K562 (cell line): ENCODE results near the gene NRIP2. TPM values are rescaled to one million over a fixed set of nuclear protein-coding genes. Genes with fewer than 3 reads are reported as not detected.

Experiments
- ATAC-seq: fragments of 200-7000 bp; cut with Tn5 transposase; 3 replicates; pipeline ENCODE4 v1.9.1; 2020; ENCODE audit warnings: moderate library complexity
- BruUV-seq: library from RNA; stranded (reverse); fragments of 400-500 nt; replicated peaks from 2 replicates; lab custom pipeline; 2021; lab: Mats Ljungman, UMichigan
- CTCF ChIA-PET: fragments of 300-600 bp; formaldehyde crosslinking; extraction: SDS; loops from one replicate; lab custom pipeline; 2021; ENCODE audit warnings: low intra/inter-chr PET ratio; lab: Yijun Ruan, JAX
- POLR2A ChIA-PET: fragments of 300-600, 350-650 bp; sonication (Branson Sonifier 250); formaldehyde crosslinking; extraction: SDS; loops from one replicate; lab custom pipeline; 2021; ENCODE audit warnings: antibody characterized with exemption, inconsistent platforms; lab: Yijun Ruan, JAX
- DNase-seq, 4 experiments: peaks; one replicate each; pipeline versions ENCODE4 v3.0.0 to v3.0.0-alpha.2; 2011 to 2018; ENCODE audit warnings: low spot score in 3 of 4, mixed read lengths in 3 of 4; ENCODE audit errors: extremely low read depth in 1 of 4
- FAIRE-seq: peaks from 2 replicates; lab custom pipeline; 2011; peaks lifted over from hg19 to GRCh38; lab: Jason Lieb, UNC
- H2AFZ ChIP-seq: 2 replicates; pipeline ENCODE4 v1.6.0; 2011; ENCODE audit warnings: low read depth, low read length, control low read depth, inconsistent platforms
- H3K27ac ChIP-seq: fragments of 200-600 bp; 3 replicates; pipeline ENCODE4 v1.8.0; 2011; ENCODE audit warnings: low read depth, mild to moderate bottlenecking, control low read depth, inconsistent platforms, low read length, moderate library complexity, mixed read lengths; ENCODE audit errors: extremely low read depth
- H3K27me3 ChIP-seq, 2 experiments: fragments of 300-600 bp in 1 of 2; 2 replicates in 1 of 2; 3 replicates in 1 of 2; pipeline versions ENCODE4 v1.6.0 to v1.8.0; 2011; ENCODE audit warnings: inconsistent platforms in 2 of 2, low read length in 2 of 2, mild to moderate bottlenecking in 1 of 2, mixed read lengths in 1 of 2, moderate library complexity in 1 of 2; ENCODE audit not compliant: control insufficient read depth in 2 of 2, insufficient read depth in 2 of 2
- H3K36me3 ChIP-seq: fragments of 300-600 bp; 3 replicates; pipeline ENCODE4 v1.8.0; 2011; ENCODE audit warnings: mild to moderate bottlenecking, low read length, inconsistent platforms; ENCODE audit not compliant: control insufficient read depth, insufficient read depth
- H3K4me1 ChIP-seq, 2 experiments: fragments of 200-600 bp in 1 of 2; replicated peaks in 1 of 2; 2 replicates in 1 of 2; 3 replicates in 1 of 2; pipeline versions ENCODE4 v1.5.1 to v1.8.0; 2011; ENCODE audit warnings: inconsistent platforms in 2 of 2, low read length in 2 of 2, mild to moderate bottlenecking in 1 of 2, mixed read lengths in 1 of 2, moderate library complexity in 1 of 2; ENCODE audit not compliant: control insufficient read depth in 2 of 2, insufficient read depth in 2 of 2
- H3K4me2 ChIP-seq: 2 replicates; pipeline ENCODE4 v1.6.1; 2011; ENCODE audit warnings: low read length, control low read depth, inconsistent platforms, mixed read lengths; ENCODE audit not compliant: insufficient read depth
- H3K4me3 ChIP-seq: fragments of 200-600 bp; sonication (generic), shearing (Covaris generic); 2 replicates; pipeline ENCODE4 v1.5.1; 2016; ENCODE audit warnings: control low read depth, inconsistent platforms
- H3K79me2 ChIP-seq: fragments of 200-600 bp; 3 replicates; pipeline ENCODE4 v1.8.0; 2011; ENCODE audit warnings: low read length, inconsistent platforms; ENCODE audit not compliant: control insufficient read depth, insufficient read depth
- H3K9ac ChIP-seq, 2 experiments: 2 replicates each; pipeline versions ENCODE4 v1.6.0 to v1.6.1; 2011; ENCODE audit warnings: low read depth in 2 of 2, low read length in 2 of 2, control low read depth in 1 of 2, inconsistent platforms in 1 of 2, mild to moderate bottlenecking in 1 of 2, mixed read lengths in 1 of 2; ENCODE audit not compliant: insufficient read depth in 1 of 2
- H3K9me1 ChIP-seq: one replicate; pipeline ENCODE4 v1.6.0; 2011; ENCODE audit warnings: inconsistent platforms, mild to moderate bottlenecking, low read length, moderate library complexity; ENCODE audit not compliant: control insufficient read depth, insufficient read depth
- H3K9me3 ChIP-seq: replicated peaks from 2 replicates; pipeline ENCODE4 v1.5.1; 2011; ENCODE audit warnings: low read depth, low read length, inconsistent platforms; ENCODE audit not compliant: control insufficient read depth, insufficient read depth
- H4K20me1 ChIP-seq: replicated peaks from 2 replicates; pipeline ENCODE4 v1.6.1; 2011; ENCODE audit warnings: low read length, inconsistent platforms, mixed read lengths; ENCODE audit not compliant: control insufficient read depth, insufficient read depth
- ADNP ChIP-seq: fragments of 200-800 bp; sonication (Bioruptor generic); IDR thresholded peaks from 2 replicates; pipeline ENCODE4 v1.6.1; 2016; ENCODE audit warnings: missing genetic modification characterization, missing compliant biosample characterization
- ARID2 ChIP-seq: fragments of 450-650 bp; IDR thresholded peaks from 2 replicates; pipeline ENCODE4 v1.6.1; 2017; ENCODE audit warnings: antibody characterized with exemption, mild to moderate bottlenecking
- CEBPB ChIP-seq: fragments of 450-650 bp; IDR thresholded peaks from 2 replicates; pipeline ENCODE4 v1.6.1; 2016; ENCODE audit warnings: missing genetic modification characterization, missing compliant biosample characterization
- CEBPG ChIP-seq, 3 experiments: fragments of 200-800 bp in 1 of 3; sonication (Bioruptor generic) in 1 of 3; sonication (generic) in 1 of 3; formaldehyde crosslinking in 1 of 3; IDR thresholded peaks in 2 of 3; conservative IDR thresholded peaks in 1 of 3; 2 replicates each; pipeline versions ENCODE4 v1.6.1 to v1.8.0; 2016 to 2022; ENCODE audit warnings: missing compliant biosample characterization in 2 of 3, missing genetic modification characterization in 2 of 3, mild to moderate bottlenecking in 1 of 3, missing genetic modification reagents in 1 of 3
- POLR2G ChIP-seq: fragments of 200-400 bp; formaldehyde crosslinking; IDR thresholded peaks from 2 replicates; pipeline ENCODE4 v1.6.1; 2017; ENCODE audit warnings: low read depth, mild to moderate bottlenecking, antibody characterized with exemption, low read length, moderate library complexity
- TARDBP ChIP-seq: fragments of 450-650 bp; IDR thresholded peaks from 2 replicates; pipeline ENCODE4 v1.6.1; 2016
- WGBS: fragments of 100-300 bp; shearing (Covaris generic); methylation state at CpG from one replicate; pipeline ENCODE4 v1.1.6; 2016; ENCODE audit warnings: low coverage, mixed read lengths; ENCODE audit not compliant: insufficient coverage; ENCODE audit errors: missing lambda C conversion rate; 5-methylcytosine and 5-hydroxymethylcytosine counted together
- in situ Hi-C: fragments of 300-500 bp; cut with MboI; formaldehyde crosslinking; loops from 4 replicates; pipeline ENCODE4 v1.15.0; 2018; ENCODE audit warnings: inconsistent platforms, mixed read lengths
- intact Hi-C: fragments of 100-400 bp; cut with micrococcal nuclease; formaldehyde crosslinking; loops from 2 replicates; pipeline ENCODE4 v1.14.2; 2022
- polyA plus RNA-seq, 8 experiments: library from polyadenylated mRNA; depleted of rRNA in 4 of 8; stranded (reverse) in 5 of 8; unstranded in 3 of 8; fragments of >200 nt; fragmentation: Nextera tagmentation in 2 of 8; fragmentation: Illumina TruSeq in 1 of 8; extraction: Ambion mirVana in 2 of 8; extraction: Trizol in 1 of 8; gene quantifications; 2 replicates each; pipeline versions ENCODE4 v1.2.1 to v1.2.3, GENCODE V29; 2011 to 2014; ENCODE audit warnings: inconsistent platforms in 1 of 8, missing spikeins in 1 of 8
- total RNA-seq, 7 experiments: library from RNA; depleted of rRNA in 6 of 7; stranded (reverse); fragments of >200 nt in 6 of 7; fragmentation: Illumina TruSeq in 2 of 7; extraction: Trizol in 2 of 7; gene quantifications; 2 replicates each; pipeline versions ENCODE4 v1.2.1 to v1.2.3, GENCODE V29; 2011 to 2021; ENCODE audit warnings: low replicate concordance in 1 of 7
- TF ChIP-seq, protein P1 (sequence below), 2 experiments: fragments of 450-650 bp in 1 of 2; sonication (generic) in 1 of 2; formaldehyde crosslinking in 1 of 2; IDR thresholded peaks in 1 of 2; conservative IDR thresholded peaks in 1 of 2; 2 replicates each; pipeline versions ENCODE4 v1.6.1 to v1.8.1; 2016 to 2023; ENCODE audit warnings: mild to moderate bottlenecking in 2 of 2, moderate library complexity in 2 of 2, inconsistent platforms in 1 of 2, missing genetic modification reagents in 1 of 2
- TF ChIP-seq, protein P2 (sequence below): fragments of 200-800 bp; sonication (Bioruptor generic); IDR thresholded peaks from 2 replicates; pipeline ENCODE4 v1.6.1; 2017; ENCODE audit warnings: missing genetic modification characterization, missing compliant biosample characterization

Gene NRIP2
- total and polyA plus RNA-seq, 9 of the 15 experiments (the other 6 are each of a cell fraction or from before 2014, with no cell fraction given) = 0.07 to 0.10 TPM; not detected in 7

DNA sequence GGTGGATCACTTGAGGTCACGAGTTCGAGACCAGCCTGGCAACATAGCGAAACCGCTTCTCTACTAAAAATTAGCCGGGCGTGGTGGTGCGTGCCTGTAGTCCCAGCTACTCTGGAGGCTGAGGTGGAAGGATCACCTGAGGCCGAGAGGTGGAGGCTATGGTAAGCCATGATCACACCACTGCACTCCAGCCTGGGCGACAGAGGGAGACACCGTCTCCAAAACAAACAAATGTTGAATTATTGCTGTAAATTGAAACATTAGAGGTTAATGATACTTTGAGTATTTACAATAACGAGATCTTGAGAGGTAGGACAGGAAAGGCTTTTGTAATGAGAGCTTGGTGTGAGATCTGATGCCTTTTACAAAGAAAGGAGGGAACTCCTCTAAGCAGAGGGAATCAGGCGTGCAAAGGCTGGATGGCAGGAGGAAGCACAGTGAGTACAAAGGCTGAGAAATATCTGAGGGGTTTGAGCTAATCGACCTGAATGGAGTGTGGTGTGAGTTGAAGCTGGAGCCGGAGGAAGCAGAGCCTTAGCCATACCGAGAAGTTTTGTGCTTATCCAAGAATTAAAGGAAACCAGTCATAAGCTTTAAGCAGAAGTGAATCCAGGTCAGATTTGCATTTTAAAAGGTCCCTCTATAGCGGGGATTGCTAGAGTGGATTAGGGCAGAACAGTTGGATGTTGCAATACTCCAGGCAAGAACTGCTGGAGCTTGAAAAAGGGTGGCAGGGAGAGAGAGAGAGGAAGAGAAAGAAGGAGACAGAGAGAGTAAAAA is 43.3 kb upstream of the NRIP2 start:
- intact Hi-C loops (no loop called here), in situ Hi-C loops (loop anchor here (10.0 kb wide), 1 partner anchor 157 kb away; no protein-coding TSS in a partner anchor)
- no peaks in the 10 kb centered on the region for H3K27me3 ChIP-seq
- H4K20me1 ChIP-seq = no peaks in the 10 kb centered on the region
- no TSS peak for BruUV-seq
- H2AFZ ChIP-seq = peak overlapping the region; percentile 52
- POLR2A ChIA-PET = interaction anchor here (0.7 to 1.1 kb wide), 3 partner anchors 13 to 95 kb away, joined by 3 to 6 read pairs (median 4); partner anchors contain the start of gene TULP3
- peak overlapping the region; percentile 85 for H3K27ac ChIP-seq
- WGBS = 5% methylated on average over 13 of the region's 16 CpGs
- peak overlapping the region; percentile 83 to 99 for H3K9ac ChIP-seq
- H3K9me3 ChIP-seq = no peaks in the 10 kb centered on the region
- TF ChIP-seq CEBPG (CRISPR knock-in tag; IDR thresholded peaks at IDR 0.05) = 0 out of 2 replicates have a peak, but pooled peaks have one; percentile 33
- peak; percentile 43 to 53; a peak in 1 of 4 replicates for TF ChIP-seq CEBPG (tag; conservative IDR thresholded peaks at IDR 0.05 in 1 of 2, IDR thresholded peaks at IDR 0.05 in 1 of 2)
- no peak for TF ChIP-seq TARDBP
- 0 out of 2 replicates have a peak, but pooled peaks have one; percentile 5 for TF ChIP-seq ARID2
- no peak for TF ChIP-seq POLR2G
- peak; percentile 87 for TF ChIP-seq CEBPB (tag)
- TF ChIP-seq ADNP (tag) = peak; percentile 60; the same call in 1 of the 2 replicates
- TF ChIP-seq, protein P1, sequence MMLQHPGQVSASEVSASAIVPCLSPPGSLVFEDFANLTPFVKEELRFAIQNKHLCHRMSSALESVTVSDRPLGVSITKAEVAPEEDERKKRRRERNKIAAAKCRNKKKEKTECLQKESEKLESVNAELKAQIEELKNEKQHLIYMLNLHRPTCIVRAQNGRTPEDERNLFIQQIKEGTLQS (IDR thresholded peaks at IDR 0.05) = 0 out of 2 replicates have a peak, but pooled peaks have one; percentile 13
- TF ChIP-seq, protein P1 (CRISPR knock-in tag; conservative IDR thresholded peaks at IDR 0.05) = no peak
- TF ChIP-seq, protein P2, sequence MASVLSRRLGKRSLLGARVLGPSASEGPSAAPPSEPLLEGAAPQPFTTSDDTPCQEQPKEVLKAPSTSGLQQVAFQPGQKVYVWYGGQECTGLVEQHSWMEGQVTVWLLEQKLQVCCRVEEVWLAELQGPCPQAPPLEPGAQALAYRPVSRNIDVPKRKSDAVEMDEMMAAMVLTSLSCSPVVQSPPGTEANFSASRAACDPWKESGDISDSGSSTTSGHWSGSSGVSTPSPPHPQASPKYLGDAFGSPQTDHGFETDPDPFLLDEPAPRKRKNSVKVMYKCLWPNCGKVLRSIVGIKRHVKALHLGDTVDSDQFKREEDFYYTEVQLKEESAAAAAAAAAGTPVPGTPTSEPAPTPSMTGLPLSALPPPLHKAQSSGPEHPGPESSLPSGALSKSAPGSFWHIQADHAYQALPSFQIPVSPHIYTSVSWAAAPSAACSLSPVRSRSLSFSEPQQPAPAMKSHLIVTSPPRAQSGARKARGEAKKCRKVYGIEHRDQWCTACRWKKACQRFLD (CRISPR knock-in tag) = peak; percentile 31; the same call in 1 of the 2 replicates
- H3K36me3 ChIP-seq = peaks cover 14% of the 10 kb centered on the region; the same call in 1 of the 3 replicates
- CTCF ChIA-PET = no interaction called here
- FAIRE-seq = no peak
- peak in 1 of 4 experiments; percentile 44 for DNase-seq
- H3K4me3 ChIP-seq = peak overlapping the region; percentile 92
- peak; percentile 56 for ATAC-seq
- peak overlapping the region; percentile 83 for H3K4me2 ChIP-seq
- no peaks in the 10 kb centered on the region for H3K9me1 ChIP-seq
- H3K79me2 ChIP-seq = peaks cover 60% of the 10 kb centered on the region
- peaks cover 7 to 12% of the 10 kb centered on the region in 2 experiments; a peak in 4 of 5 replicates for H3K4me1 ChIP-seq
